ENCODE results near the gene PAX3. TPM values are rescaled to one million over a fixed set of nuclear protein-coding genes. Genes with fewer than 3 reads are reported as not detected.

PAX3 gene
- total RNA-seq, 1 donor = not detected

GRCh38 chr2:222302178-222303018 is 3.6 kb upstream of the PAX3 start:
- H3K36me3 ChIP-seq (ENCODE audit: insufficient read depth, low read length) = no peaks in the 10 kb centered on the region
- no peak overlapping the region for H3K4me3 ChIP-seq (ENCODE audit: insufficient read depth, low read length)
- no peaks in the 10 kb centered on the region for H3K4me1 ChIP-seq (ENCODE audit: insufficient read depth, low read length)
- TF ChIP-seq CTCF (IDR thresholded peaks at IDR 0.05; ENCODE audit: extremely low read depth, low read depth, low read length) = no peak
- no peaks in the 10 kb centered on the region for H4K20me1 ChIP-seq (ENCODE audit: insufficient read depth, low read length)
- no peaks in the 10 kb centered on the region for H3K79me2 ChIP-seq (ENCODE audit: insufficient read depth, low read length)
- no peak overlapping the region for H3K4me2 ChIP-seq (ENCODE audit: insufficient read depth, low read length)
- no peak for DNase-seq (ENCODE audit: insufficient read length, low spot score, missing footprints)
- H2AFZ ChIP-seq (ENCODE audit: low read length) = no peak overlapping the region
- no peaks in the 10 kb centered on the region for H3K9me3 ChIP-seq (ENCODE audit: low read depth, low read length)
- H3K27ac ChIP-seq (ENCODE audit: low read depth, low read length) = no peak overlapping the region
- H3K27me3 ChIP-seq (ENCODE audit: insufficient read depth, low read length) = peaks cover 100% of the 10 kb centered on the region

- Histone ChIP-seq H4K20me1 (ENCODE audit: insufficient read depth, low read length) (no peaks in the 10 kb centered on the region), H3K79me2 (ENCODE audit: insufficient read depth, low read length) (no peaks in the 10 kb centered on the region), H3K36me3 (ENCODE audit: insufficient read depth, low read length) (no peaks in the 10 kb centered on the region), H3K27ac (ENCODE audit: low read depth, low read length) (no peak overlapping the region), H3K4me2 (ENCODE audit: insufficient read depth, low read length) (no peak overlapping the region), H3K4me3 (ENCODE audit: insufficient read depth, low read length) (no peak overlapping the region), H3K4me1 (ENCODE audit: insufficient read depth, low read length) (no peaks in the 10 kb centered on the region), H3K27me3 (ENCODE audit: insufficient read depth, low read length) (peaks cover 100% of the 10 kb centered on the region), H3K9me3 (ENCODE audit: low read depth, low read length) (no peaks in the 10 kb centered on the region), H2AFZ (ENCODE audit: low read length) (no peak overlapping the region)
- TF ChIP-seq CTCF (IDR thresholded peaks at IDR 0.05; ENCODE audit: extremely low read depth, low read depth, low read length) = no peak
- no peak for DNase-seq (ENCODE audit: insufficient read length, low spot score, missing footprints)
Measured at GRCh38 chr2:222301796-222302118, 3.0 kb upstream of the PAX3 start.

- Histone ChIP-seq H3K4me1 (ENCODE audit: insufficient read depth, low read length) (no peaks in the 10 kb centered on the region), H3K27me3 (ENCODE audit: insufficient read depth, low read length) (peaks cover 100% of the 10 kb centered on the region), H3K4me2 (ENCODE audit: insufficient read depth, low read length) (no peak overlapping the region), H3K4me3 (ENCODE audit: insufficient read depth, low read length) (no peak overlapping the region), H4K20me1 (ENCODE audit: insufficient read depth, low read length) (no peaks in the 10 kb centered on the region), H3K27ac (ENCODE audit: low read depth, low read length) (no peak overlapping the region), H3K9me3 (ENCODE audit: low read depth, low read length) (no peaks in the 10 kb centered on the region), H3K79me2 (ENCODE audit: insufficient read depth, low read length) (no peaks in the 10 kb centered on the region), H3K36me3 (ENCODE audit: insufficient read depth, low read length) (no peaks in the 10 kb centered on the region), H2AFZ (ENCODE audit: low read length) (no peak overlapping the region)
- no peak for DNase-seq (ENCODE audit: insufficient read length, low spot score, missing footprints)
- TF ChIP-seq CTCF (IDR thresholded peaks at IDR 0.05; ENCODE audit: extremely low read depth, low read depth, low read length) = no peak
Measured at GRCh38 chr2:222301053-222301795, 2.4 kb upstream of the PAX3 start.

GRCh38 chr2:222300726-222301052 is 1.9 kb upstream of the PAX3 start:
- H3K79me2 ChIP-seq (ENCODE audit: insufficient read depth, low read length) = no peaks in the 10 kb centered on the region
- no peaks in the 10 kb centered on the region for H4K20me1 ChIP-seq (ENCODE audit: insufficient read depth, low read length)
- H3K27ac ChIP-seq (ENCODE audit: low read depth, low read length) = no peak overlapping the region
- H2AFZ ChIP-seq (ENCODE audit: low read length) = no peak overlapping the region
- no peaks in the 10 kb centered on the region for H3K9me3 ChIP-seq (ENCODE audit: low read depth, low read length)
- no peaks in the 10 kb centered on the region for H3K4me1 ChIP-seq (ENCODE audit: insufficient read depth, low read length)
- H3K27me3 ChIP-seq (ENCODE audit: insufficient read depth, low read length) = peaks cover 100% of the 10 kb centered on the region
- DNase-seq (ENCODE audit: insufficient read length, low spot score, missing footprints) = no peak
- H3K36me3 ChIP-seq (ENCODE audit: insufficient read depth, low read length) = no peaks in the 10 kb centered on the region
- no peak overlapping the region for H3K4me2 ChIP-seq (ENCODE audit: insufficient read depth, low read length)
- no peak overlapping the region for H3K4me3 ChIP-seq (ENCODE audit: insufficient read depth, low read length)
- no peak for TF ChIP-seq CTCF (IDR thresholded peaks at IDR 0.05; ENCODE audit: extremely low read depth, low read depth, low read length)

All from osteoblast (primary cell).